Keratinocyte (primary cell): ENCODE results near the gene ZFP36L1. TPM values are rescaled to one million over a fixed set of nuclear protein-coding genes. Genes with fewer than 3 reads are reported as not detected.

Source experiments
- DNase-seq: peaks from one replicate; pipeline ENCODE4 v3.0.0-alpha.2; 2011; ENCODE audit warnings: low read depth, missing footprints, low spot score
- FAIRE-seq: peaks from 2 replicates; lab custom pipeline; 2011; peaks lifted over from hg19 to GRCh38; lab: Jason Lieb, UNC
- H2AFZ ChIP-seq: 2 replicates; pipeline ENCODE4 v1.6.0; 2012; ENCODE audit warnings: low read length, control low read depth, inconsistent platforms; ENCODE audit not compliant: control insufficient read depth
- H3K27ac ChIP-seq: 2 replicates; pipeline ENCODE4 v1.5.1; 2011; ENCODE audit warnings: low read length; ENCODE audit not compliant: control insufficient read depth, insufficient read depth
- H3K27me3 ChIP-seq: 3 replicates; pipeline ENCODE4 v1.6.0; 2011; ENCODE audit warnings: low read length; ENCODE audit not compliant: control insufficient read depth, insufficient read depth; ENCODE audit errors: extremely low read depth
- H3K36me3 ChIP-seq, 2 experiments: 2 replicates in 1 of 2; 3 replicates in 1 of 2; pipeline ENCODE4 v1.5.1; 2011; ENCODE audit warnings: low read length in 2 of 2, mild to moderate bottlenecking in 1 of 2; ENCODE audit not compliant: control insufficient read depth in 2 of 2, insufficient read depth in 2 of 2; ENCODE audit errors: extremely low read depth in 1 of 2
- H3K4me1 ChIP-seq: 3 replicates; pipeline ENCODE4 v1.5.1; 2011; ENCODE audit warnings: low read length; ENCODE audit not compliant: control insufficient read depth, insufficient read depth; ENCODE audit errors: extremely low read depth
- H3K4me2 ChIP-seq: 3 replicates; pipeline ENCODE4 v1.6.0; 2011; ENCODE audit warnings: low read depth, low read length; ENCODE audit not compliant: control insufficient read depth, insufficient read depth; ENCODE audit errors: extremely low read depth
- H3K4me3 ChIP-seq, 3 experiments: fragments of 200-600 bp in 1 of 3; sonication (generic) in 1 of 3; 2 replicates in 2 of 3; 3 replicates in 1 of 3; pipeline ENCODE4 v1.5.1; 2011 to 2016; ENCODE audit warnings: low read length in 3 of 3, mild to moderate bottlenecking in 3 of 3, control low read depth in 2 of 3, inconsistent platforms in 1 of 3, low read depth in 1 of 3, mixed read lengths in 1 of 3, mixed run types in 1 of 3, moderate library complexity in 1 of 3; ENCODE audit not compliant: control insufficient read depth in 2 of 3, insufficient read depth in 2 of 3; ENCODE audit errors: extremely low read depth in 1 of 3
- H3K79me2 ChIP-seq: 2 replicates; pipeline ENCODE4 v1.6.0; 2012; ENCODE audit warnings: low read length; ENCODE audit not compliant: control insufficient read depth, insufficient read depth
- H3K9ac ChIP-seq: 3 replicates; pipeline ENCODE4 v1.6.0; 2011; ENCODE audit warnings: low read length; ENCODE audit not compliant: control insufficient read depth, insufficient read depth; ENCODE audit errors: extremely low read depth
- H3K9me1 ChIP-seq: 3 replicates; pipeline ENCODE4 v1.6.0; 2011; ENCODE audit warnings: low read length; ENCODE audit not compliant: control insufficient read depth, insufficient read depth; ENCODE audit errors: extremely low read depth
- H3K9me3 ChIP-seq: 2 replicates; pipeline ENCODE4 v1.5.1; 2012; ENCODE audit warnings: low read depth, low read length; ENCODE audit not compliant: control insufficient read depth
- H4K20me1 ChIP-seq: 3 replicates; pipeline ENCODE4 v1.6.0; 2011; ENCODE audit warnings: low read length; ENCODE audit not compliant: control insufficient read depth, insufficient read depth; ENCODE audit errors: extremely low read depth
- CTCF ChIP-seq, 3 experiments: IDR thresholded peaks in 1 of 3; conservative IDR thresholded peaks in 1 of 3; optimal IDR thresholded peaks in 1 of 3; 2 replicates in 2 of 3; 3 replicates in 1 of 3; pipeline versions ENCODE3 to v1.5.1; 2011; ENCODE audit warnings: low read length in 3 of 3, mild to moderate bottlenecking in 3 of 3, moderate library complexity in 2 of 3, control low read depth in 1 of 3, inconsistent platforms in 1 of 3; ENCODE audit not compliant: insufficient read depth in 2 of 3; ENCODE audit errors: extremely low read depth in 1 of 3
- EZH2 ChIP-seq: IDR thresholded peaks from one replicate; pipeline ENCODE4 v1.6.1; 2012; ENCODE audit warnings: inconsistent platforms, mild to moderate bottlenecking, low read length, moderate library complexity
- dilution Hi-C: fragments of 300-500 bp; cut with MboI; formaldehyde crosslinking; loops from one replicate; pipeline ENCODE4 v1.7.0; 2020; ENCODE audit warnings: low sequenced_read_pairs; ENCODE audit not compliant: extremely low pct_ligation_motif_present
- polyA plus RNA-seq, 5 experiments: library from polyadenylated mRNA; depleted of rRNA in 3 of 5; stranded (reverse) in 3 of 5; stranded (forward) in 1 of 5; unstranded in 1 of 5; fragments of >200 nt; gene quantifications; 1 replicate in 1 of 5; 2 replicates in 3 of 5; 3 replicates in 1 of 5; pipeline versions ENCODE4 v1.2.1 to v1.2.3, GENCODE V29; 2011 to 2012; ENCODE audit warnings: missing spikeins in 2 of 5, low read depth in 1 of 5, low replicate concordance in 1 of 5

The ZFP36L1 gene
- polyA plus RNA-seq, 1 donor (not counting 4 experiments of a cell fraction or from before 2014, with no cell fraction given), result 85.2 TPM

- no peak for FAIRE-seq
- H2AFZ ChIP-seq, result no peak overlapping the region
- no peaks in the 10 kb centered on the region for H3K27me3 ChIP-seq
- DNase-seq, result no peak
- H3K4me3 ChIP-seq, result no peak overlapping the region
- H3K4me2 ChIP-seq, result no peak overlapping the region
- H3K27ac ChIP-seq, result no peak overlapping the region
- H3K9ac ChIP-seq, result no peak overlapping the region
- H3K9me3 ChIP-seq, result no peaks in the 10 kb centered on the region
- no peaks in the 10 kb centered on the region for H4K20me1 ChIP-seq
- H3K9me1 ChIP-seq, result no peaks in the 10 kb centered on the region
- TF ChIP-seq CTCF (optimal IDR thresholded peaks at IDR 0.05 in 1 of 3, IDR thresholded peaks at IDR 0.05 in 1 of 3, conservative IDR thresholded peaks at IDR 0.05 in 1 of 3; ENCODE audit: extremely low read depth in 1 of 3, insufficient read depth in 2 of 3, low read length in 3 of 3), result no peak
- TF ChIP-seq EZH2, result no peak
- peaks cover 27% of the 10 kb centered on the region for H3K4me1 ChIP-seq
- dilution Hi-C loops, result no loop called here
- H3K36me3 ChIP-seq, result no peaks in the 10 kb centered on the region
- no peaks in the 10 kb centered on the region for H3K79me2 ChIP-seq
These were observed 13.0 kb downstream of the ZFP36L1 start for GRCh38 chr14:68779761-68780323.

GRCh38 chr14:68777644-68778043, 15.2 kb downstream of the ZFP36L1 start:
- no peak overlapping the region for H3K4me3 ChIP-seq
- no peaks in the 10 kb centered on the region for H3K79me2 ChIP-seq
- no peak overlapping the region for H3K4me2 ChIP-seq
- H3K4me1 ChIP-seq, result peaks cover 18% of the 10 kb centered on the region
- no peaks in the 10 kb centered on the region for H3K9me1 ChIP-seq
- dilution Hi-C loops, result no loop called here
- H3K36me3 ChIP-seq, result no peaks in the 10 kb centered on the region
- no peak overlapping the region for H3K9ac ChIP-seq
- no peak for TF ChIP-seq EZH2
- TF ChIP-seq CTCF (optimal IDR thresholded peaks at IDR 0.05 in 1 of 3, IDR thresholded peaks at IDR 0.05 in 1 of 3, conservative IDR thresholded peaks at IDR 0.05 in 1 of 3; ENCODE audit: extremely low read depth in 1 of 3, insufficient read depth in 2 of 3, low read length in 3 of 3), result no peak
- H3K9me3 ChIP-seq, result no peaks in the 10 kb centered on the region
- DNase-seq, result no peak
- no peaks in the 10 kb centered on the region for H4K20me1 ChIP-seq
- no peak overlapping the region for H3K27ac ChIP-seq
- FAIRE-seq, result no peak
- no peak overlapping the region for H2AFZ ChIP-seq
- no peaks in the 10 kb centered on the region for H3K27me3 ChIP-seq
